RWPE1 (cell line): ENCODE data around the gene KLF3.

Experiments
- CTCF ChIA-PET: fragments of 350-600 bp; sonication (Branson Sonifier 250); formaldehyde crosslinking; extraction: SDS; loops from one replicate; lab custom pipeline; 2021; lab: Yijun Ruan, JAX
- POLR2A ChIA-PET: fragments of 400-600 bp; formaldehyde crosslinking; extraction: SDS; loops from one replicate; lab custom pipeline; 2020; ENCODE audit warnings: antibody characterized with exemption; ENCODE audit not compliant: low non-redundant PET; lab: Yijun Ruan, JAX
- DNase-seq: peaks from one replicate; pipeline ENCODE4 v3.0.0; 2012; ENCODE audit warnings: low spot score
- H3K27ac ChIP-seq: fragments of 450-650 bp; 2 replicates; pipeline ENCODE4 v1.5.1; 2017
- CTCF ChIP-seq: fragments of 450-650 bp; conservative IDR thresholded peaks from 2 replicates; pipeline ENCODE4 v1.5.1; 2017; ENCODE audit warnings: low read depth, mild to moderate bottlenecking

KLF3 gene

GRCh38 chr4:38723726-38724474 lies 59.9 kb downstream of the KLF3 start:
- H3K27ac ChIP-seq = no peak overlapping the region
- CTCF ChIA-PET = interaction anchor here (0.5 to 0.6 kb wide), 2 partner anchors 137 to 544 kb away, joined by 3 read pairs; no protein-coding TSS in a partner anchor
- no peak for DNase-seq
- TF ChIP-seq CTCF = no peak
- POLR2A ChIA-PET = no interaction called here

GRCh38 chr4:38724475-38724808 lies 60.4 kb downstream of the KLF3 start:
- POLR2A ChIA-PET = no interaction called here
- DNase-seq = no peak
- no peak overlapping the region for H3K27ac ChIP-seq
- CTCF ChIA-PET = interaction anchor here (0.6 kb wide), 1 partner anchor 137 kb away, joined by 3 read pairs; no protein-coding TSS in a partner anchor
- TF ChIP-seq CTCF = no peak

GRCh38 chr4:38728631-38729141 lies 64.7 kb downstream of the KLF3 start:
- peak overlapping the region; percentile 30 for H3K27ac ChIP-seq
- DNase-seq = no peak
- TF ChIP-seq CTCF = no peak
- POLR2A ChIA-PET = no interaction called here
- CTCF ChIA-PET = interaction anchor here (0.6 to 2.0 kb wide), 6 partner anchors 30 to 551 kb away, joined by 3 to 15 read pairs (median 4); no protein-coding TSS in a partner anchor

- POLR2A ChIA-PET = no interaction called here
- no peak for DNase-seq
- no peak overlapping the region for H3K27ac ChIP-seq
- TF ChIP-seq CTCF = no peak
- CTCF ChIA-PET = interaction anchor here (1.0 to 2.4 kb wide), 6 partner anchors 29 to 661 kb away, joined by 3 to 32 read pairs (median 6); partner anchors contain the start of gene TLR10
These were observed 66.5 kb downstream of the KLF3 start for GRCh38 chr4:38730493-38730829.

GRCh38 chr4:38730830-38731646 lies 67.0 kb downstream of the KLF3 start:
- ChIA-PET CTCF (interaction anchor here (0.5 to 2.4 kb wide), 20 partner anchors 9 to 673 kb away, joined by 3 to 32 read pairs (median 4); partner anchors contain the start of gene TLR10), POLR2A (no interaction called here)
- peak; percentile 83 for TF ChIP-seq CTCF
- no peak overlapping the region for H3K27ac ChIP-seq
- peak; percentile 63 for DNase-seq

GRCh38 chr4:38733663-38734062 lies 69.7 kb downstream of the KLF3 start:
- TF ChIP-seq CTCF = no peak
- DNase-seq = no peak
- ChIA-PET POLR2A (no interaction called here), CTCF (no interaction called here)
- H3K27ac ChIP-seq = no peak overlapping the region
